Activated naive CD8-positive, alpha-beta T cell (primary cell): Measurements from ENCODE around the gene LDLRAD4.
A peak's percentile ranks its signal among the peaks of the same experiment; 100 is the strongest.
"Not testable (repeated sequence)": the region's sequence is repeated elsewhere in the genome, so short reads cannot be mapped to it uniquely, and the experiment has no call there.

Source experiments
- H3K27ac Mint-ChIP-seq: one replicate; pipeline ENCODE4 v1.8.0; 2021; ENCODE audit warnings: mixed read lengths
- H3K27me3 Mint-ChIP-seq: one replicate; pipeline ENCODE4 v1.8.0; 2021; ENCODE audit warnings: mixed read lengths
- H3K36me3 Mint-ChIP-seq: one replicate; pipeline ENCODE4 v1.8.0; 2021; ENCODE audit warnings: mixed read lengths
- H3K4me1 Mint-ChIP-seq: one replicate; pipeline ENCODE4 v1.8.0; 2021; ENCODE audit warnings: low read depth, mixed read lengths
- H3K4me3 Mint-ChIP-seq: one replicate; pipeline ENCODE4 v1.8.0; 2021; ENCODE audit warnings: mild to moderate bottlenecking, mixed read lengths
- H3K9me3 Mint-ChIP-seq: one replicate; pipeline ENCODE4 v1.8.0; 2021; ENCODE audit warnings: low read depth, mixed read lengths

The LDLRAD4 gene

DNA sequence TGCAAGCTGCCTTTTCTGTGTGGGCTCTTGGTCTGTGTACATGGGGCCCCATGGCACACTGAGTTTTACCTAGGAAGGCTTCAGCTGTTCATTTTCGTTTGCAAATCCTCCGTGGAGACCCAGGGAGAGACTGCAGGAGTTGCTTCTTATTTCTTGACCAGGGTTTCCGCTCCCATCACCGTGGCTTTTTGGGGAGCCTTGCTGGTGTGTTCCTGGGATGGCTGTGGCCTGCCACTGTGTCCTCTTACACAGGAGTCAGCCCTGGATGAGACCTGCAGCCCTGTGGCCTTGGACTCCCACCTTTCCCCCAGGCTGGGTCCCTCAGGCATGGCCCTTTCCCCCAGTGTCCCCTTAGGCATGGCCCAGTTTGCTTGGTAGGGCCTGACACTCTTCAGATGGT, 370.8 kb downstream of the LDLRAD4 start:
- no peaks in the 10 kb centered on the region for H3K9me3 Mint-ChIP-seq
- no peaks in the 10 kb centered on the region for H3K27me3 Mint-ChIP-seq
- H3K4me3 Mint-ChIP-seq = no peak overlapping the region
- H3K36me3 Mint-ChIP-seq = peaks cover 17% of the 10 kb centered on the region
- H3K4me1 Mint-ChIP-seq = peaks cover 74% of the 10 kb centered on the region
- H3K27ac Mint-ChIP-seq = peak overlapping the region; percentile 58

DNA sequence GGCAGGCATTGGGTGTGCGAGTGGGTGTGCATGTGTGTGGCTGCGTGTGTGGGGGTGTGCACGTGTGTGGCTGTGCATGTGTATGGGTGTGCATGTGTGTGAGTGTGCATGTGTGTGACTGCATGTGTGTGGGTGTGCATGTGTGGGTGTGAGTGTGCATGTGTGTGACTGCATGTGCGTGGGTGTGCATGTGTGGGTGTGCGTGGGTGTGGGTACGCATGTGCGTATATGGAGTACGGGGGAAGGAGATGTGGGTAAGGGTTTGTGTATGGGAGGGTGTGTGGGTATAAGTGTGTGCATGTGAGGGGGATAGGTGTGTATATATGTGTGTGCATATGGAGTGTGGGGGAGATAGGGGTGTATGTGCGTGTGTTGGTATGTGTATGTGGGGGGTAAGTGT, 371.4 kb downstream of the LDLRAD4 start:
- peak overlapping the region; percentile 58 for H3K27ac Mint-ChIP-seq
- peaks cover 72% of the 10 kb centered on the region for H3K4me1 Mint-ChIP-seq
- no peaks in the 10 kb centered on the region for H3K27me3 Mint-ChIP-seq
- H3K36me3 Mint-ChIP-seq = peaks cover 20% of the 10 kb centered on the region
- H3K9me3 Mint-ChIP-seq = peaks cover under 1% of the 10 kb centered on the region
- no peak overlapping the region for H3K4me3 Mint-ChIP-seq

DNA sequence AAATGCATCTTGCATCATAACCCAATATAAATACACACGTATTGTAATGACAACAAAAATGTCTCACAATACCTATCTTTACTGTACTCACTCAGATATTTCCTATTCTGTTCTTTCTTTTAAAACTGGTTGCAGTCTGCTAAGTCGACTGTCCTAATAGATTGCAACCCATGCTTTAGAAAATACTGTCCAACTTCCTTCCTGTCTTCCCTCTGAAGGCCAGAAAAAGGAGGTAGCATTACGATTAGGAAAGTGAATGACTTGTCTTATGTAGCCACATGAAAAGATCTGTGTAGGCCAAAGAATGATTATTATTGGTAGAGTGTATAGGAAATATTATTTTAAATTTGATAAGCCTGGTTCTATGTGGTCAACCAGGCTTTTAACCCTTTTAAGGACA, 373.7 kb downstream of the LDLRAD4 start:
- H3K27ac Mint-ChIP-seq = peak overlapping the region; percentile 8
- peaks cover 23% of the 10 kb centered on the region for H3K9me3 Mint-ChIP-seq
- H3K27me3 Mint-ChIP-seq = no peaks in the 10 kb centered on the region
- H3K4me1 Mint-ChIP-seq = peaks cover 51% of the 10 kb centered on the region
- no peak overlapping the region for H3K4me3 Mint-ChIP-seq
- H3K36me3 Mint-ChIP-seq = peaks cover 33% of the 10 kb centered on the region

DNA sequence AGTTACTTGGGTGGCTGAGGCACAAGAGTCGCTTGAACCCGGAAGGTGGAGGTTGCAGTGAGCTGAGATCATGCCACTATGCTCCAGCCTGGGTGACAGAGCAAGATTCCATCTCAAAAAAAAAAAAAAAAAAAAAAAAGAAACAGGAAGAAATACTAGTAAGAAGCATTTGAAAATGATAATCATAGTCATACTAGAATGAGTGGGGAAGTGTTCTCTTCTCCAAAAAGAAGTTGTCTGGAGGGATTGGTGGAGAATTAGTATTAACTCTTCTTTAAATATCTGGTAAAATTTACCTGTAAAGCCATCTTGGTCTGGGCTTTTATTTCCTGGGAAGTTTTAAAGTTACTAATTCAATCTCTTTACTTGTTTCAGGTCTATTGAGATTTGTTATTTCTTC, 376.0 kb downstream of the LDLRAD4 start:
- no peak overlapping the region for H3K27ac Mint-ChIP-seq
- peaks cover 39% of the 10 kb centered on the region for H3K4me1 Mint-ChIP-seq
- no peak overlapping the region for H3K4me3 Mint-ChIP-seq
- H3K27me3 Mint-ChIP-seq = no peaks in the 10 kb centered on the region
- H3K36me3 Mint-ChIP-seq = peaks cover 43% of the 10 kb centered on the region
- H3K9me3 Mint-ChIP-seq = peaks cover 34% of the 10 kb centered on the region

DNA sequence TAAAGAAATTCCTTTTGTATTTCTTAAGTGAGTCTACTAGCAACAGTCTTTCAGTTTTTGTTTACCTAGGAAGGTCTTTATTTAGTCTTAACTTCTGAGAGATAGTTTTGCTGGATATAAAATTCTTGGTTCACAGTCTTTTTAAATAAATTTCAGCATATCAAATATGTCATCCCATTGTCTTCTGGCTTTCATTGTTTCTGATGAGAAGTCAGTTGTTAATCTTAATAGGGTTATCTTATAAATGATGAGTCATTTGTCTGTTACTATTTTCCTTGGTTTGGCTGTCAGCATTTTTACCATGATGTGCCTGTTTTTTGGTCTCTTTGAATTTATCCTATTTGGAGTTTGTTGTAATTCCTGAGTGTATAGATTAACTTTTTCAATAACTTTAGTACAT, 378.5 kb downstream of the LDLRAD4 start:
- Mint-ChIP-seq H3K27me3 (no peaks in the 10 kb centered on the region), H3K4me1 (peaks cover 13% of the 10 kb centered on the region), H3K9me3 (peaks cover 34% of the 10 kb centered on the region), H3K36me3 (peaks cover 46% of the 10 kb centered on the region), H3K27ac (no peak overlapping the region), H3K4me3 (no peak overlapping the region)

DNA sequence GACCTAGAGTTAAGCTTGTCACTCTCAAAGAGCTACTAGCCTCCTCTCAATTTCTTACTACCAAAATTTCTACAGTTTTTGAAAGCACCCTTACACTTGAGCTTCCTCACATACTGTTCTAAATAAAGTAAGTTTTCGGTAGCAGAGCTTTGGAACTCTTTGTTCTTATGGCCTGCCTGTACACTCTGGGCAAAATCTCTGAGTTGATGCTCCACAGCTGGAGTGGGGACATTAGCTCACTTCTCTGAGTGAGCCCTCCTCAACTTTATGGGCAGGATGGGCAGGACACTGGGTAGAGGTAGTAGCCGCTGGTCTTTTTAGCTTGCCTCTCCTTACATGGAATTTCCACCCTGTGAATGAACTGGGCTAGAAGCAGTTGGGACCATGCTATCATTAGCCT, 380.0 kb downstream of the LDLRAD4 start:
- Mint-ChIP-seq H3K36me3 (peaks cover 42% of the 10 kb centered on the region), H3K4me3 (no peak overlapping the region), H3K27ac (no peak overlapping the region), H3K27me3 (no peaks in the 10 kb centered on the region), H3K4me1 (peaks cover 7% of the 10 kb centered on the region), H3K9me3 (peaks cover 34% of the 10 kb centered on the region)

DNA sequence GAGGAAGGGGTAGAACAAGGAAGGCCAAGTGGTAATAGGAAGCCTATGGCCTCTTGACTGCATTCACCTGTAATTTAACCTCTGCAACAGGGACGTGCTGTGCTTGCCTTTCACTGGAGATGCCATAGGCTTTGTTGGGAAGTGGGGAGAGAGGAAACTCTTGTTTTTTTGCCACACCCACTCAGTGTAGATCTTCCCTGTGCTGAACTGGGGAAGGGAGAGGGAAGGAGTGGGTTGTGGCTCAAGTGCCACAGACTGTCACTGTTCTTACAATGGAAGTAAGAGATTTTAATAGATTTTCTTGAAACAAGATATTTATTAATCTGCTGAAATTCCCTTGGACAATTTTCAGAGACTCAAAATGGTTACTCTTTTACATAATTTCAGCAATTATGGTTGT, 380.5 kb downstream of the LDLRAD4 start:
- Mint-ChIP-seq H3K9me3 (peaks cover 34% of the 10 kb centered on the region), H3K4me3 (no peak overlapping the region), H3K36me3 (peaks cover 38% of the 10 kb centered on the region), H3K27me3 (no peaks in the 10 kb centered on the region), H3K4me1 (peaks cover 5% of the 10 kb centered on the region), H3K27ac (no peak overlapping the region)

DNA sequence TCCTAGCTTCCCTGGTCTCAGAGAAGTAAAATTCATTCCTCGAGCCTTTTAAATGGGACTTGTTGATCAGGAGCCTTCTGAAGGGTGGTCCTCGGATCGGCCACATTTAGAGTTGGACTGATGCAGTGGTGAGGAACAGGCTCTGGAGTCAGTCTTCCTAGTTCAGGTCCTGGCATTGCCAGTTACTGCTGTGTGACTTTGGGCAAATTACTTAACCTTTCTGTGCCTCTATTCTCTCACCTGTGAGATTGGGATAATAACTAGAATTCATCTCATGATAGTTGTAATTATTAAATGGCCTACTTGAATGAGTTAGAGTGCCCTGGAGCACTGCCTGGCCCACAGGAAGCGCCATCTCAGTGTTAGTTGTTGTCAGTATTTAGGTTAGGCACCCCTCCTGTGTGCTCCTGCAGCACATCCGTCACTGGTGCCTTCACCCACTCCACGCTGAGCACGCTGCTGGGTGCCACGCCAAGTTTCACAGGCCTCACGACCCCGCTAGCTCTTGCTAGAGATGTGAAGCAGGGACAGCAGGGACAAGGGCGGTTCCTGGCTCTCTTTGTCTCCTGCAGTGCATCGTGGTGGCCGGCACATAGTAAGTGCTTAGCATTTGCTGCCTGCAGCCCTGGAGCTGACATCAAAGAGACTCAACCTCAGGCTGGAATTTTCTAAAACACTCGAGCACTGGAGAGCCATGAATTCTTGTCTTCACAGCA, 384.9 kb downstream of the LDLRAD4 start:
- Mint-ChIP-seq H3K4me1 (peaks cover 8% of the 10 kb centered on the region), H3K9me3 (no peaks in the 10 kb centered on the region), H3K27me3 (no peaks in the 10 kb centered on the region), H3K27ac (no peak overlapping the region), H3K36me3 (peaks cover 8% of the 10 kb centered on the region), H3K4me3 (no peak overlapping the region)

DNA sequence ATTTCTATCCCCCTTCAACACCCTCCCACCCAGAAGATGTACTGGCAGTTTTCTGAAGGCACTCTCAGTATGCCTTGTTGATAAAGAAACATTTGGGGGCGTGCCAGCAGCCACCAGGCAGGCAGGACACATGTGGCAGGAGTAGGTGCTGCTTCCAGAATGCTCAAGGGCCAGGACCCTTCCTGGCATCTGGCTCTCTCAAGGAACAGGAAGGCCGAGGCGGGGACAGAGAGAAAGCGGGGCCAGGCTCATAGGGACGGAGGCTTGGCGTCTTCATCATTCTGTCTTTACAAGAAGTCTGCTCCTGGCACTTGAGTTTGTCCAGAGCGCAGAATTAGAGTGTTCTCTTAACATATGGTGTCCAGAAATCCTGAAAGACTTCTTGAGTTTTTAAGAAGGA, 386.2 kb downstream of the LDLRAD4 start:
- Mint-ChIP-seq H3K9me3 (no peaks in the 10 kb centered on the region), H3K27ac (no peak overlapping the region), H3K4me3 (no peak overlapping the region), H3K36me3 (peaks cover 6% of the 10 kb centered on the region), H3K4me1 (peaks cover 20% of the 10 kb centered on the region), H3K27me3 (no peaks in the 10 kb centered on the region)

DNA sequence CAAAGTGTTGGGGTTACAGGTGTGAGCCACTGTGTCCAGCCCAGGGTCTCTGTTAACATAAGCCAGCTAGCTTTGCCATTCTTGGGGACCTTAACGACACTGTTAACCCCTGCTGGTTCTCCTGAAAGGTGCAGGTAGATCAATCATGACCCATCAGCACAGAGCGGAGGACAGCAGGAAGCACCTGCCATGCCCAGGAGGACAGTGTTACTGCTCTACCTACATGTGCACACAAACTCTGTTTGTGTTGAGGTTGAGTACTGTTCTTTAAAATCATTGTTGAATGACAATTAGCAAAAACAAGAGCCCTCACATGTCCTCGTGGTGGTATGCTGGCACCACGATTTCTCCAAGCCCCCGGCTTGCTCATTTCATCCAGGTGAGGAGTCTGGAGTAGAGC, 386.9 kb downstream of the LDLRAD4 start:
- Mint-ChIP-seq H3K4me1 (peaks cover 21% of the 10 kb centered on the region), H3K36me3 (peaks cover 6% of the 10 kb centered on the region), H3K4me3 (no peak overlapping the region), H3K9me3 (no peaks in the 10 kb centered on the region), H3K27me3 (no peaks in the 10 kb centered on the region), H3K27ac (no peak overlapping the region)

DNA sequence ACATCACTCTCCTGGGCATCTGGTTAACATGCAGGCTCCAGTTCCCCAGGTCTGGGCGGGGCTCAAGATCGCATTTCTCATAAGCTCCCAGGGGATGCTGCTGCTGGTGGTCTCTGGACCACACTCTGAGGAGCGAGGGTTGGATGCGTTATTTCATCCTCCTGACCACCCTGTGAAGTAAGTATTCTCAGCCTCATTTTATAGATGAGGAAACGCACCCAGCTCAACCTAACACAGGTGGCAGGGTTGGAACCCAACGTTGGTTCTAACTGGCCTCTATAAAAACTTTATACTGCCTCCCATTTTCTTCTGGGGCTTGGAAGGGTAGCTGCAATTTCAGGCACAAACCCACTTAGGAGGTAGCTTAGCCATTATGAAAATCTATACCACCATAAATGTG, 387.3 kb downstream of the LDLRAD4 start:
- Mint-ChIP-seq H3K4me1 (peaks cover 24% of the 10 kb centered on the region), H3K27me3 (no peaks in the 10 kb centered on the region), H3K36me3 (peaks cover 6% of the 10 kb centered on the region), H3K4me3 (no peak overlapping the region), H3K9me3 (no peaks in the 10 kb centered on the region), H3K27ac (no peak overlapping the region)

DNA sequence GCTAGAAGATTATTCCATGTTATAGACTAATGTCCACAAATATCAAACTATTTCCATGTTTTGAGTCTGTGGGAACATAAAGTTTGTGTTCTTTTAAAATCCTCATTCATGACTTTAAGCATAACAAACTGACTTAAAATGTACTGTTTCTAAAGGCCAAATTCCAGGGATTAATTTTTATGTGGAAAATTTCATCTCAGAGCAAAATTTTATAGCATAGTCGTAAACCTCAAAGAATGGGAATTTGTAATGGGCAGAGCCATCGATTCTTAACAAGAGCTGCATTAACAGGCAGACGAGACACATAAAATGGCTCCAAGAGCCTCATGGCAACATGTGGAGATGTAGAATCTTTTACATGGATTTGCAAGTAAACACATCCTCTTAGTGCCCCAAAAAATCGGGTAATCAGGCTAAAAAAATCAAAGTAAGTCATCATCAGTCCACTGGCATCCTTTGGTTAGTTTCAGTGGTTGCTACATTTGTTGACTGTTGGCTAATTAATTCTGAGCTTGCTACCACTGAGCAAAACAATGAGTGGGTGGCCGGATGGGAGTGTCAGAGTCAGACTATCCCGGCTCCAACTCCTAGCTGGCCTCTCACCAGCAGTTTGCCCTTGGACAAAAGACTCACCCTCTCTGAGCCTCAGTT, 388.2 kb downstream of the LDLRAD4 start:
- Mint-ChIP-seq H3K27ac (no peak overlapping the region), H3K36me3 (peaks cover 4% of the 10 kb centered on the region), H3K27me3 (no peaks in the 10 kb centered on the region), H3K4me1 (peaks cover 32% of the 10 kb centered on the region), H3K4me3 (no peak overlapping the region), H3K9me3 (no peaks in the 10 kb centered on the region)

DNA sequence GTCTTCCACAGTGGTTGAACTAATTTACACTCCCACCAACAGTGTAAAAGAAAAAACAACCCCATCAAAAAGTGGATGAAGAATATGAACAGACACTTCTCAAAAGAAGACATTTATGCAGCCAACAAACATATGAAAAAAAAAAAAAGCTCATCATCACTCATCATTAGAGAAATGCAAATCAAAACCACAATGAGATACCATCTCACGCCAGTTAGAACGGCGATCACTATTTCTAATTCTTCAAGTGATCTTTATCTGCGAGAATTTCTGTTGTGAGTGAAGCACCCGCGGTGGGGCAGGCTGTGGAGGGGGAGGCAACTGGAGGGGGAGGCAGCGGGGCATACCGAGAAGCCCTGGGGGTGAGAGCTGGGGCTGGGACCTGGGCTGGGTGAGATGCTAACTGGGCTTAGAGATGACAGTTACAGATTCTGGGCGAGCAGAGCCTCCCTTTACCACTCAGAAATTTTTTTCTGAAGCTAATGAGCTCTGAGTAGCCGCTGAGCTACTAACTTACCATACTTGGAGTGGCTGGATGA, 389.5 kb downstream of the LDLRAD4 start:
- H3K9me3 Mint-ChIP-seq, H3K36me3 Mint-ChIP-seq, H3K27me3 Mint-ChIP-seq: not testable (repeated sequence)
- H3K4me3 Mint-ChIP-seq = peak overlapping the region; percentile 54
- peak overlapping the region; percentile 87 for H3K27ac Mint-ChIP-seq
- H3K4me1 Mint-ChIP-seq = peaks cover 46% of the 10 kb centered on the region

DNA sequence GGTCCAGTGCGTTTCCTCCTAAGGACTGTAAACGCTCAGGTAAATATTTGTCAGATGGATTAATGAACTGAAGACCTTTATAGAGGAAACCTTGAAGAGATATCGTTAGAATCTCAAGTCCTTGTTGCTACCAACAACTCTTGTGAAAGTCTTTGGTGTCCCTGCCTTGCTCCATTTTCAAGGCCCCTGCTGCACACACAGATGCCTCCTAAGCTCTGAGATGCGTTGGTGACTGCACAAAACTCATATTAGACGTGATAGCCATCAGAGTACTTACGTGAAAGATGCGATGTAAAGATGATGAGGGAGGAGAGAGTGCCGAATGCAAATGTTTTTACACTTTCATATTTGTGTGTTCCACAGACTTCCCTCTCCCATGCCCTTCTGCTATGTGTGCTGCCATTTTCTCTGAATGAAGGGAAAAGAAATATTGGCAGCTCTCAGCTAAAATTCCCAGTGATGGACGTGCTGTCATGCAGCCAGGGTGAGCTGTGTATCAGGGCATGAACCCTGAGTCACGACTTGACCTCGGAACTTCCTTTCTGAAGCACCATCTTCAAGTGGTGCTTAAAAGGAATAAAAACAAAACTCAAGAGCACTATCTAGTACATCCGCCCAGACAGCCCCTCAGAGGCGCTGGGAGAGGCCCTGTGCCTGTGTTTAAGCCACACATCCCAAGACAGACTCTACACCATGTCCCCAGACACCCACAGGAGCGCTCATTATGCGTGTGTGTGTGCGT, 390.4 kb downstream of the LDLRAD4 start:
- H3K9me3 Mint-ChIP-seq = no peaks in the 10 kb centered on the region
- peak overlapping the region; percentile 87 for H3K27ac Mint-ChIP-seq
- H3K36me3 Mint-ChIP-seq = peaks cover 4% of the 10 kb centered on the region
- H3K4me1 Mint-ChIP-seq = peaks cover 54% of the 10 kb centered on the region
- H3K4me3 Mint-ChIP-seq = peak overlapping the region; percentile 61
- no peaks in the 10 kb centered on the region for H3K27me3 Mint-ChIP-seq

DNA sequence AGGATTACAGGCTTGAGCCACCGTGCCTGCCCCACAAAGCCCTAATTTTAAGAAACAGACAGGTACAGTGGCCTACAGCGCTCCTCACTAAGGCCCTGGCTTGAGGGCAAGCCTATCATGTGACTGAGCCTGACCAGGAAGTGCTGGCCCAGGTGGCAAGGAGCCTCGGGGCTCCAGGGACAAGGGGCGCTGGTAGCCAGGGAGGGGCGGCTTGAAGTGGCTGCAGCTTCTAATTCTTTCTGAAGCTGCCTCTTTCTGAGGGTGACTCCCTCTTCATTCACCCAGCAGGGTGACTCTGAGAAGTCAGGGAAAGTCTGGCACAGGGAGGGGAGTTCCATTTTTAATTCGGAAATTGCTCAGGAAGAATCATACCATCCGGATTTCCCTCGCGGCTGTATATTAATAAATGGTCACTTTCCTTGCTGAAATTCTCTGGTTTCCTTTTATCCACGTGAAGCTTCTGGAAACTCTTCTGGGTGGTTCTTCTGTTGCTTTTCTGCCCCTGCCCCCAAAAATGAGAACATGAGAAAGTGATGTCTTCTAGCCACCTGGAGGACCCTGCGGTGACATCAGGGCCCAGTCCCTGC, 392.1 kb downstream of the LDLRAD4 start:
- Mint-ChIP-seq H3K9me3 (no peaks in the 10 kb centered on the region), H3K36me3 (peaks cover 4% of the 10 kb centered on the region), H3K4me3 (peak overlapping the region; percentile 85), H3K27ac (peak overlapping the region; percentile 92), H3K4me1 (peaks cover 71% of the 10 kb centered on the region), H3K27me3 (no peaks in the 10 kb centered on the region)
